Calu3 (cell line): ENCODE results near the gene SAMD4A. TPM values are rescaled to one million over a fixed set of nuclear protein-coding genes. Genes with fewer than 3 reads are reported as not detected.

Source experiments
- BruUV-seq: library from RNA; stranded (reverse); fragments of 400-500 nt; replicated peaks from 2 replicates; lab custom pipeline; 2021; lab: Mats Ljungman, UMichigan
- CTCF ChIA-PET: fragments of 300-600 bp; sonication (Branson Sonifier 250); formaldehyde crosslinking; loops from one replicate; lab custom pipeline; 2022; ENCODE audit warnings: antibody characterized with exemption; lab: Charles Lee
- DNase-seq: peaks from one replicate; pipeline ENCODE4 v3.0.0; 2022
- H3K27ac Mint-ChIP-seq: one replicate; pipeline ENCODE4 v1.8.0; 2022; ENCODE audit warnings: mixed read lengths; ENCODE audit not compliant: unreplicated experiment
- H3K27me3 Mint-ChIP-seq: one replicate; pipeline ENCODE4 v1.8.0; 2022; ENCODE audit warnings: mixed read lengths; ENCODE audit not compliant: unreplicated experiment
- H3K36me3 Mint-ChIP-seq: one replicate; pipeline ENCODE4 v1.8.0; 2022; ENCODE audit warnings: mild to moderate bottlenecking, moderate library complexity, mixed read lengths; ENCODE audit not compliant: insufficient read depth, unreplicated experiment
- H3K4me1 Mint-ChIP-seq: one replicate; pipeline ENCODE4 v1.8.0; 2022; ENCODE audit warnings: mild to moderate bottlenecking, low read depth, mixed read lengths; ENCODE audit not compliant: unreplicated experiment
- H3K4me3 Mint-ChIP-seq: one replicate; pipeline ENCODE4 v1.8.0; 2022; ENCODE audit warnings: mild to moderate bottlenecking, low read depth, moderate library complexity, mixed read lengths; ENCODE audit not compliant: unreplicated experiment
- H3K9me3 Mint-ChIP-seq: one replicate; pipeline ENCODE4 v1.8.0; 2022; ENCODE audit warnings: low read depth, mixed read lengths; ENCODE audit not compliant: unreplicated experiment
- CTCF ChIP-seq: fragments of 200-600 bp; IDR thresholded peaks from one replicate; pipeline ENCODE4 v1.8.0; 2022; ENCODE audit warnings: antibody characterized with exemption; ENCODE audit not compliant: unreplicated experiment
- intact Hi-C: fragments of 100-400 bp; cut with micrococcal nuclease; formaldehyde crosslinking; loops from one replicate; pipeline ENCODE4 v1.10.0; 2022; ENCODE audit not compliant: unreplicated experiment
- total RNA-seq: library from RNA; stranded (reverse); gene quantifications from 2 replicates; pipeline ENCODE4 v1.2.3, GENCODE V29; 2022

SAMD4A gene
- total RNA-seq, 1 experiment from 2014 or later: 14.4 TPM

- no peak overlapping the region for H3K27ac Mint-ChIP-seq
These were observed 26.9 kb downstream of the SAMD4A start for GRCh38 chr14:54593860-54594259.

GRCh38 chr14:54594537-54594936 is 27.6 kb downstream of the SAMD4A start:
- Mint-ChIP-seq H3K27me3 (no peaks in the 10 kb centered on the region), H3K36me3 (no peaks in the 10 kb centered on the region), H3K4me1 (peaks cover 15% of the 10 kb centered on the region), H3K9me3 (no peaks in the 10 kb centered on the region), H3K4me3 (no peak overlapping the region), H3K27ac (no peak overlapping the region)
- DNase-seq: no peak
- CTCF ChIA-PET: no interaction called here
- TF ChIP-seq CTCF: no peak
- BruUV-seq: no TSS peak
- intact Hi-C loops: no loop called here

More at GRCh38 chr14:54593860-54594259, 26.9 kb downstream of the SAMD4A start:
- CTCF ChIA-PET: no interaction called here
- Mint-ChIP-seq H3K9me3 (no peaks in the 10 kb centered on the region), H3K4me3 (no peak overlapping the region), H3K4me1 (peaks cover 13% of the 10 kb centered on the region), H3K36me3 (no peaks in the 10 kb centered on the region), H3K27me3 (no peaks in the 10 kb centered on the region)
- TF ChIP-seq CTCF: no peak
- DNase-seq: no peak
- no TSS peak for BruUV-seq
- intact Hi-C loops: no loop called here

- Mint-ChIP-seq H3K27me3 (no peaks in the 10 kb centered on the region), H3K27ac (no peak overlapping the region), H3K36me3 (no peaks in the 10 kb centered on the region), H3K4me3 (no peak overlapping the region), H3K4me1 (peaks cover 21% of the 10 kb centered on the region), H3K9me3 (no peaks in the 10 kb centered on the region)
- no peak for TF ChIP-seq CTCF
- CTCF ChIA-PET: interaction anchor here (0.6 kb wide), 1 partner anchor 93 kb away, joined by 4 read pairs; no protein-coding TSS in a partner anchor
- intact Hi-C loops: no loop called here
- BruUV-seq: no TSS peak
- no peak for DNase-seq
These were observed 31.0 kb downstream of the SAMD4A start for GRCh38 chr14:54597795-54598443.

- no peak for TF ChIP-seq CTCF
- Mint-ChIP-seq H3K36me3 (no peaks in the 10 kb centered on the region), H3K27ac (no peak overlapping the region), H3K27me3 (no peaks in the 10 kb centered on the region), H3K9me3 (no peaks in the 10 kb centered on the region), H3K4me1 (peaks cover 9% of the 10 kb centered on the region), H3K4me3 (no peak overlapping the region)
- CTCF ChIA-PET: interaction anchor here (0.6 to 1.1 kb wide), 3 partner anchors 12 to 52 kb away, joined by 3 to 6 read pairs (median 3); no protein-coding TSS in a partner anchor
- no peak for DNase-seq
- intact Hi-C loops: no loop called here
- no TSS peak for BruUV-seq
These were observed 33.2 kb downstream of the SAMD4A start for GRCh38 chr14:54599966-54600716.
